ENCODE measurements around the gene NBEA.

Gene NBEA

DNA sequence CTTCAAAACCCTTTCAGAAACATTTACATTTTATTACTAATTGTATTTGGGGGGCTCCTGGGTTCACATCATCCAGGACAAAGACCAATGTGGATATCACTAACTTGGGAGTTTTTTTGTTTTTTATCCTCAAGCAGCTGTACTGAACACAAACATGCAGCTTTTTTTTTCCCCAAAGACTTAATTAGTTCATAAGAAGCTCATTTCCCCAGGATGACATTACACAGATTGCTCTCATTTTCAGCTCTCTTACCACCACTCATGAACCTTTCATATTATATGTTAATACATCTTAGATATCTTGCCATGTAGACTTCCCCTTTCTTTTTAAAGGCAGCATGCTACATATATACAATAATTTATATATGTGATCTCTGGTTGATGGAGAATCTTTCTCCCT, 653.1 kb downstream of the NBEA start:
- DNase-seq (ENCODE audit: low read depth) = no peak

GRCh38 chr13:35596321-35597030, 654.4 kb downstream of the NBEA start:
- no peak for DNase-seq (ENCODE audit: low read depth)

- DNase-seq (ENCODE audit: low read depth) = no peak
Observed at GRCh38 chr13:35597451-35597850, 655.4 kb downstream of the NBEA start.

DNA sequence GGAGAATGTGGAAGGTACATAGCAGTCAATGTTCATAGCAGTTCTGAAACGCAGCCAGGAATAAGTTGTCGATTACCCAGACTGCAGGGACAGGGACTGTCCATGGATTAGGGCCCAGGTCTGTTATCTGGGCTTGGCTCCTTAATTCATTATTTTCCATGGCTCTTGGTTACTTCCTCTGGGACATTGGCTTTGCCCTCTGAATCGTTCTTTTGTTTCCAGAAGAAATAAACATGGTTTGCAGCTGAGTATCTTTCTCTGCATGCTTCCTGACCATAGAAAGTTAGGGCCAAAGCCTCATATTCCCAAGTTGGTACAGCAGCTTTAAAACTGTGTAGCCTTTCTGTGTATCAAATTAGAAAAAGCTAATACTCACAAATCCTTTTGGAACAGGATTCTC, 656.2 kb downstream of the NBEA start:
- no peak for DNase-seq (ENCODE audit: low read depth)

DNA sequence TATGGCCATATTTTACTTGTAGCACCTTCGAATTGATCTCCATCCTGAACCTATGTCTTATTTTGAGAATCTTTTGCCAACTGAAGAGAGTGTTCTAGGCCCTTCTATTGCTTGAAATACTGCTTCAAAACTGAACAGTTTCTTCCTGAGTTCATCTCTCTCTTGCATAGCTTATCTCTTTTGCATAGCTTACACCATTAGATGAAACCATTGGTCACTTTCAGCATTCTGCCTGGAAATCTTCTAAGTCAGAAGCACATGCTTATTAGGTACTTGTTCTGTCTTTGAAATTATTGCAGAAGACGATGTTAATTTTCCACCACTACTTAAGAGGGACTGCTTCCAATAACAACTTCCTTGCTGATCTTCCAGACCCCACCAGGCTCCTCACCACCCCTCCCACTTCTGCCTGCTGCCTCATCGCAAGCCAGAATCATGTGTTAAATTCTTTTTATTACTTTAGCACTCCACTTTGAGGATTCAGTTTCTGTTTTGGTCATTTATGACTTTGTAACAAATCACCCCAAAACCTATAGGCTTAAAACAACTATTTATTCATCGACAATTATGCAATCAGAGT, 656.8 kb downstream of the NBEA start:
- DNase-seq (ENCODE audit: low read depth) = peak; percentile 20

DNA sequence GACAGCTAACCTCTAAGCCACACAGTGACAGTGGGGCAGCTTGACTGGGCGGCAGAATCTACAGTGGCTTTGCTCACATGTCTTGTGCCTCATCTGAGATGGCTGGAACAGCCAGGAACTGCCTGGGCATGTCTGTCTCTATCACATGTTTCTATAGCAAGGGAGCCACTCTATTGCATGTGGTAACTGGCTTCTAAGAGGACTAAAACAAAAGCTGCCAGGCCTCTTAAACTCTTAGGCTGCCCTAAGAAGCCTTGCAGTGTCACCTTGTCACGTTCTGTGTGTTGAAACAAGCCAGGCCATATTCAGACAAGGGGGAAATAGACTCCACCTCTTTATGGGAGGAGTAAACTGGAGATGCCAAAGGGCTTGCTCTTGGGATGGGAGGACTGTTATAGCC, 657.3 kb downstream of the NBEA start:
- no peak for DNase-seq (ENCODE audit: low read depth)

DNA sequence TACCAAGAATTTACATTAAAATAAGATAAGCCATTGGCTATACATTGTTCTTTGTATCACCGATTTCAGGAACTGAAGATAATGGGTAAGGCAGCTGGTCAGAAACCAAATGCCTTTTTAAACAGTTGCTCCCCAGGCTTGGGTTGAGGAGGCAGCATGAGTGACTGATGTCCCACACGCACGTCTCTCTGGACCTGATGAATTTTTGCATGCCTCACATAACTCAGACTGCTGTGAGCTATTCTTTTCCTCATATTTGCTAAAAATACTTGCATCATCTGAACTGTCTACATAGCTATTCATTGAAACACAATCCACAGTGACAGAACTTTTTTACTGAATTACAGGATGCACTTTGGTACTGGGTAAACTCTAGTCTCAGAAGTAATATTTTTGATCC, 658.1 kb downstream of the NBEA start:
- DNase-seq (ENCODE audit: low read depth) = no peak

DNA sequence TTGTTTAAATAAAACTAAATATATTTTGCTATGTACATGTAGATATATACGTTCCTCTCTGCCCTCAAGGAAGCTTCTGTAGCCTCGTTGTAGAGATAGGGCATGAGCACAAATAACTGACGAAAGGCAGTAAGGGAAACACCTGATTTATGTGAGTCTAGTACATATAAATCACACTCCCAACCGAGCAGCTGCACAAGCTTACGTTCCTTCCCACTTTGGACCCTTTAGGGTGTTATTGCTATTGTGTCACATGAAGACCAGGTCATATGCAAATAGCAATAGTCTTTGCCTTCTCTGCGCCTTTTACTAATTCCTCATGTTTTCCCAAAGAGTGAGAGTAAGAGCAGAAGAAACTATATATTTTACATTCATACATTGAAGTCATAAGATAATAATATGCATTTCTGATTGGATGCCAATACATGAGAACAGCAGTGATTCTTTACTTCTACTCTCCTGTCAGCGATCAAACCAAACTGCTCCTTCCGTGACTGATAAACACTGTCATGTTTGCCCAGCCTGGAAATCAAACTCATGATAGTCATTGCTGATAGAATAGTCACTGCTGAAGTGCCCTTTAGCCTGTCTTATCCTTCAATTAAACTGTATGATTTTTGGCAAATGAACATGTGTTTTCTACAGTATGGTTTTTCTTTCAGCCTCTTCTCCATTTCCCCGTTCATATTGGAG, 661.7 kb downstream of the NBEA start:
- DNase-seq (ENCODE audit: low read depth) = no peak

DNA sequence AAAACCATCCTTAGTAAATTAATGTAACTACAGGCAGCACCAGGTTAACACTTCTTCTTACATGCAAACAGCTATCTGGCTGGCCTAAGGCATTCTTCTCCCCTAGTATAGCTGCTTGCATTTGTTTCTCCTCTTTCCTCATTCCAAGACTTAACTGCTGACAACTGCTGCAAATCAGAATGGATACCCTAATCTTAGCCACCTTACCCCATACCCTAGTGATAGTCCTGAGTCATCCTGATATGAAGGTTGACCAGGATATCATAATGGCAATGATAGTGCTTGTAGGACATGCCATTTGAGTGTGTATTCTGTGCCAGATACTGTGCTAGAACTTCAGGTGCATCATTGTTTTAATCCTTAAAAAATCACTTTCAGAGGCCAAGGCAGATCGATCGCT, 672.6 kb downstream of the NBEA start:
- no peak for DNase-seq (ENCODE audit: low read depth)

DNA sequence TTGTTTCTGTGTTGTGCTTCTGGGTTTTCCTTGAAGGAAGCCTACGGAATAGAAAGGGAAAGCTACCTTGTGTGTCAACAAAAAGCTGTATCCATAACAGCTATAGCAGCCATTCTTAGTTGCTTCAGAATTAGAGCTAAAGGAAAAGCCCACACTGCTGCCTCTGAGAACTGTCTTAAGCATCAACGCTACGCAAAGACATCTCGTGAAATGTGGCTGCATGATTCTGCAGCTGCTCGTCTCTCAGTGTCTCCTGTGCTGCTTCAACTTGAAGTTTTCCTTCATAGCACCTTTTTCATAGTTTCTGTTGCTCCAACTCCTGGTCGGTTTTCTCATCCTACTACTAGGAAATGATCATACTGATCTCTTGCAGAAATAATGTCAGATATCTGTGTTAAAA, 675.4 kb downstream of the NBEA start:
- DNase-seq (ENCODE audit: low read depth) = no peak

- no peak for DNase-seq (ENCODE audit: low read depth)
Observed at GRCh38 chr13:35618565-35619083, 676.6 kb downstream of the NBEA start.

GRCh38 chr13:35621989-35622388, 679.9 kb downstream of the NBEA start:
- DNase-seq (ENCODE audit: low read depth) = peak; percentile 15

- DNase-seq (ENCODE audit: low read depth) = no peak
Observed at GRCh38 chr13:35629026-35629425, 687.0 kb downstream of the NBEA start.

DNA sequence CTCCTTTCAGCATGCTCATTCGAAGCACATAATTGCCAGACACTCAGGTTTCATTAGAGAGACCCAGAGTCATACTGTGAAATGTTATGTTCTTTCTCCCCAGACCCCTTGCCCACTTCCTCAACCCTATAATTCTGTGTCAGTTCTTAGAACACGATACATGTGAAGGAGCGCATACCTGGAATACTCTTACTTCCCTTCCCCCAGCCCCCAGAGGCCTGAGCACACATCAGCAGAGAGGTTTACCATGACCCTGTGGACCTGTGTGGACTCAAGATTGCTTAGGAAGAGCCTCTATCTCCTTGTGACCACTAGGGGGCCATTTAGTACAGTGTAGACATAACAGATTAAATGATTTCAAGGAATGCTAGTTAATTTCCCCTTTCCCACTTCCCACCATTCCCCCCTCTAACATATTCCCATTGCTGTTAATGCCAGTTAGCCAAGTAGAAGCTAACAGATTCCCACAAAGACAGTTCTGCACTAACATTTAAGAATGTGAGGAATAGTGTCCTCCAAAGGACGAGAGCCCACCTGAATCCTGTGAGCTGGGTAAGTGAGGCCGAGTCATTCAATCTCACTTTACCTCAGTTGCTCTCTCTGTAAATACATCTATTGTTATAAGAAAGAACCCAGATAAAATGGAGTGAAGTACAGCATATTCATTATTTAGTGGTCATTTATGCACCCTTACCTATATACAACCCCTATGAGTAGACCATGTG, 688.6 kb downstream of the NBEA start:
- peak; percentile 60 for DNase-seq (ENCODE audit: low read depth)

- DNase-seq (ENCODE audit: low read depth) = no peak
Observed at GRCh38 chr13:35631666-35632065, 689.6 kb downstream of the NBEA start.

DNA sequence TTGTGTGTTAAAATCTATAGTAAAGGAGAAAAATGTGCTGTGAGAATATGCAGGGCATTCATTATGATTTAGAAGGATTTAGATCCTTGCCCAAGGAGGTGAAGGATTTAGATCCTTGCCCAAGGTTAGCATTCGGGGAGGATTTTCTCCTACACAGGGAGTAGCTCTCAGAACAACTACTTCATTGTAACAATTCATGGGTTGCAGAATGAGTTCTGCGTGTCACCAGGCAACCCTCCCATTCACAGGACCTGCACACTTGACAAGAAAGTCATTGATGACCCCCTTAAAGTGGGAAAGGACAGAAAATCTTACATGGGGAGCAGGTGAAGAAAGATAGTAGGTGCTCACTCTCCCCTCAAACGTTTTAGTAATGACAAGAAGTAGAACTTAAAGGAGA, 701.6 kb downstream of the NBEA start:
- DNase-seq (ENCODE audit: low read depth) = no peak

- DNase-seq (ENCODE audit: low read depth) = no peak
Observed at GRCh38 chr13:35646056-35646774, 704.1 kb downstream of the NBEA start.

DNA sequence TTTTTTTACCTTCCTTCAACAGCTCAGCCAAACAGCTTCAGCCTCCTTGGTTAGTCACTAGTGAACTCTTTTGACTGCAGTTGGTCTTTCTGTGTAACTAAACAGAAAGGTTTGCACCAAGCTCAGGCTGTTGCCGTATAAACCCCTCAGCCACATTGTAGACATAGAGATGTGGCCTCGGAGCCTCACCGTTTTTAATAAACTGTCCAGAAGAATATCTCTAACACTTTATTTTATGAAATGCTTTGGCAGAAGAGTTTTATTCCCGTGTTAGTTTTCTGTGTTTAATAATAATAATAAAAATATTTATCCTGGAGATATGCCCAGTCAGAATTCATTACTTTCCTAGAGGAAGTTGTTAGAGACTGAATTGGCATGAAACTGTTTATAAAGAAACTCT, 706.1 kb downstream of the NBEA start:
- no peak for DNase-seq (ENCODE audit: low read depth)

- peak; percentile 16 for DNase-seq (ENCODE audit: low read depth)
Observed at GRCh38 chr13:35649162-35649561, 707.1 kb downstream of the NBEA start.

GRCh38 chr13:35659796-35660195, 717.7 kb downstream of the NBEA start:
- no peak for DNase-seq (ENCODE audit: low read depth)

GRCh38 chr13:35664747-35665146, 722.7 kb downstream of the NBEA start:
- DNase-seq (ENCODE audit: low read depth) = no peak

GRCh38 chr13:35669321-35669720, 727.3 kb downstream of the NBEA start:
- no peak for DNase-seq (ENCODE audit: low read depth)
